RPMI7951 (cell line): ENCODE data around the gene MT1X. TPM values are rescaled to one million over a fixed set of nuclear protein-coding genes. Genes with fewer than 3 reads are reported as not detected.

Experiments
- DNase-seq: peaks from one replicate; pipeline ENCODE4 v3.0.0-alpha.2; 2012; ENCODE audit warnings: low read depth
- total RNA-seq: library from RNA; depleted of rRNA; stranded (reverse); fragments of >200 nt; shearing (Covaris generic); gene quantifications from 2 replicates; pipeline ENCODE4 v1.2.3, GENCODE V29; 2014

Gene MT1X
- total RNA-seq, 1 experiment from 2014 or later: 163 TPM

DNA sequence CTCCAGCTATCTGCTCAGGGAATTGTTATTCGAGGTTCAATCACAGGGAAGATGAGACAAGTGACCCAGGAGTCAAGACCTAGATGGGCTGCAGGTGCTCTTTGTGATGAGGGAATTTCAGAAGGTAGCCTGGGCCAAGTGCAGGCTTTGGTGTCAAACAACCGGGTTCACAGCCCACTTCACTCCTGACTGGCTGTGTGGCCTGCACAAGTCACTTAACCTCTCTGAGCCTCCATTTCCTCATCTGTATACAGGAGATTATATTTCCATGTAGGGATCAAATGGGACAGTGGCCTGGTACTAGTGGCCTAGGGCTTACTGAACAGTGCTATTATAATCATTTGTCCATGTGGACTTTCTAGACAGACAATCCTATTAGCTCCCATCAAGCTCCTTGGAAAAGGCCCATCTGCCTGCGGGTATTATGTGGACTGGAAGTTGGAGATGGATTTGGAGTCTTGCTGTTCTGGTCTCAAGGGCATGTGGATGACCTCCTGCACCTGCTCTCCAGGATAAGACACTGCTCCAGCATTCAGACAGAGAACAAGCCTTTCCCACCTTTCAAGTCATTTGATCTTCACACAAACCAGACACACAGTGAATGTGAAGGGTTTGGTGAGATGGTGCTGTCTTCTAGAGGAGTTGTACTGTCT, 3.1 kb upstream of the MT1X start:
- no peak for DNase-seq

DNA sequence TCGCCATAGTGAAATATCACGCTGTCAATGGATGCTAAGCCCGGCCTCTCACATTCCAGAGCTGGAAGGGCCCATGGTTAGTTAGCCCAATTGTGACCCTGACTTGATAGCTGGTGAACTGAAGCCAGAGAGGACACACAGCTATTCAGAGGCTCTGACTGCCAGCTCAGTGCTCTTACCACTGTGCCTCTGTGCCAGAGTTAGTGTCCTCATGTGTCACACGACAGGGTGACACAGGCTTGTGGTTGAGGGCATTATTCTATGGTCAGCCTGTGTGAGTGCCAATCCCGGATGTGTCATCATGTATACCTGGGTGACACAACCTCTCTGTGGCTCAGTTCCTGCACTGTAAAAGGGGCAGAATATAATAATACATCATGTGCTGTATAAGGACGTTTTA, 2.5 kb upstream of the MT1X start:
- peak; percentile 35 for DNase-seq

DNA sequence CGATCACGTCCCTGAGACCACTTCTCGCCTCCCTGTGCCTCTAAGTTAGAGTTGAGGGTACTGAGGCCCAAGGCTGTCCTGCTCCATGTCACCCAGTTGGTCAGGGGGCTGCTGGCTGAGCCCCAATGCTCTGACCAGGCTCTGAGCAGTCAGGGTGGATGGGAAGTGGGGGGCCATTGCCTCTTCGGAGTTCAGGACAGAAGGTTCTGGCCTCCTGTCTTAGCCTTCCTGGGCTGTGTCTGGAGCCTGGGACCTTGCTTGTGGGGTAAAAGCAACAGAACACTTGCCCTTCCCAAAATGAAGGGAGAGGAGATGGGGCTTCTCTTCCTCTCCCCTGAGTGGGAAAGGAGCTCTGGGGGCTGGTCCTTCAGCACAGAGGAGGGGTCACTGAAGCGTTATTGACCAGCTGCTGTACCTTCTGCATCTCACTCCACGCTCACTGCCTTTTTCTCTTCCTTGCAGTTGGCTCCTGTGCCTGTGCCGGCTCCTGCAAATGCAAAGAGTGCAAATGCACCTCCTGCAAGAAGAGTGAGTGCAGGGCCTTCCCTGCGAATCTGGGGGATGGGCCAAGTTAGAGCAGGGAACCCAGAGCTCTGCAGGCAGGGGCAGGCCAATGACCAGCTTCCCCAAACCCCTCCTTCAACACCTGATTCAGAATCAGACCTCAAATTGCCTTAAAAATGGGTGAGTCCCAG, 580 bp downstream of the MT1X start:
- DNase-seq: no peak

DNA sequence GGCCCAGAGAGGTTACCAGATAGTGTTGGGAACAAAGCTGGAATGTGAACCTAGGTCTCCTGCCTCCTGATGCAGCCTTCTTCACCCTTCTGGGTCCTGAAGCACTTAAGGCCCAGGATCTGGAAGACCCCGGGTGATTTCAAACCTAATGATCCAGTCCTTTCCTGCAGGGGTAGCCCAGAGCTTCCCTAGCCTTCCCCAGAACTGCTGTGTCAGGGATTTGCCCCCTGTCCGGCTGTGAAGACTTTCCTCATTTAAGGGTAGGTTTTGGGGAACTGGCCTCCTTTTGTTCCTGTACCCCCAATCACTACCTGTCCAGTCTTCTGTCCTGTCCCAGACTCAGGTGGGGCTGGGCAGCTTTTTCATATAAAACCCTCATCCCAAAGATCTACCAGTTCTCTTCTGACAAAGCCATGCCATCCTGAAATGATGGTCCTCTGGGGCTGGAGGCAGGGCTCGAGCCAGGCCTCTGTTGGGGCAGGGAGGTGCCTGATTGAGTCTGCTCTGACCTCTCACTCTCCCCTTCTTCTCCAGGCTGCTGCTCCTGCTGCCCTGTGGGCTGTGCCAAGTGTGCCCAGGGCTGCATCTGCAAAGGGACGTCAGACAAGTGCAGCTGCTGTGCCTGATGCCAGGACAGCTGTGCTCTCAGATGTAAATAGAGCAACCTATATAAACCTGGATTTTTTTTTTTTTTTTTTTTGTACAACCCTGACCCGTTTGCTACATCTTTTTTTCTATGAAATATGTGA, 1.3 kb downstream of the MT1X start:
- DNase-seq: no peak

DNA sequence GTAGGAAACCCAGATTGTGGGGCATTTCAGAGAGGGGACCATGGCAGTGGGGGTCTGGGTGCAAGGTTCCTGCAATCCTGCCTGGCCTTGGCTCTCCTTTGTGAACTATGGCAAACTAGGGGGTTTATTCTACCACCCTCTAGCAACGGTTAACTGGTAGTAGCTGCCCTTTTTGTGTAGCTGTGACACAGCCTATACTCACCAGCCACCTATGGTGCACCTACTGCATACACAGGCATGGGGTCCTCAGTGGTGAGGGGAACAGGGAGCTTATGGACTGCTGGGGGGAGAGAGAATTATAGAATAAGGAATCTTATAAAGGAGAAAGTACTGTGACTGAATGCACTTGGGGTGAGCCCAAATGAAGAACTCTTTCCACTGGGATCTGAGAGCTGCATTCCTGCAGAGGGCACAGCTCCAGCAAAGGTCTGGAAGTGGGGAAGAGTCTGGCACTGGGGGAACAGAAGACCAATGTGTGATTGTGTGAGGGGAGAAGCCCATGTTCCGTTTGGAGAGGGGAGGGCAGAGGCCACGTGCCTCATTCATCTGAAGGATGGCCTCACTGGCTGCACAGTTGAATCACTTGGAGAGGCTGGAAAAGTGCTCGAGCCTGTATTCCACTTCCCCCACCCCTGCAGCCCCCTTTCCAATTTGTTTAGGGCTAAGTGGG, 2.1 kb downstream of the MT1X start:
- no peak for DNase-seq

DNA sequence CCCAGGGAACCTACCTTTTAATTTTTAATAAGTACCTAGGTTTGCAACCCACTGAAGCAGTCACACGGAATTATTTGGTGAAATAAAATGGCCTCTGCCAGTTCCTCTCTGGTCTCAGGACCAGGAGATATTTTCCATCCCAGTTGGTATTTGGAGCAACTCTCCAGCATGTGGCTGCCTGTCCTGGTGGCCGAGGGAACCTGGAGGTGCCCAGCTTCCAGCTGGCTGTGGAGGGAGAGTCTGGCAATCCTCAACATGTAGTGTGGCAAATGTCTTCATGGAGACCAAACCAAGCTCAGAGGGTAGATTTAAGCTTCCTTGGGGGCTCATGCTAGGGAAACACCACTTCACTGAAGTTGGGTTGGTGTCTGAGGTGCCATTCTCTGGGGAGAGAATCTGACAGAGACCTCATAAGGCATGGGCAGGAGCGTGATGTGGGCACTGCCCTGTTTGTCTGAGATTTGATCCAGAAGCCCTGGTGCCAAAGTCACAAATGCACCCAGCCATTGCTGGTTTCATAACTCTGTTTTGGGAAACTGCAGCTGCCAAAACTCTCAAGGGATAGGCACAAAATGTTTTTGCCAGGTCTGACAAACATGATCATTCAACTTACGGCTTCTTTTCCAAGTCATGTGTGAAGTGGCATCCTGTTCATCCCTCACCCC, 2.8 kb downstream of the MT1X start:
- DNase-seq: no peak

DNA sequence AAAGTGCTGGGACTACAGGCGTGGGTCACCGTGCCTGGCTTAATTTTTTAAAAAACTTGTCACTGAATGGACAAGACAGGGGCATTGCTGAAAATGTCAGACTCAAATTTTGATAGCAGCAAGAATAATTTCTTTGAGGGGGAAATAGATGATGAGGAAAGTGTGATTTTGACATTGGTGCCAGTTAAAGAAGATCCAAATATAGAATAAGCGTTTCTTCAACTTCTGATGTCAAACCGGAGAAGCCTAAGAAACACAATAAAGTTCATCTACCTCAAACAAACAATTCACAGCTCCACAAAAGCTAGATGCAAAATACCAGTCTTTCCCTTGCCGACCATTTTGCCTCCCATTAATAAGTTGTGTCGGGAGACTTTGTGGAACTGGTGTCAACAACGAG, 4.5 kb downstream of the MT1X start:
- DNase-seq: no peak

DNA sequence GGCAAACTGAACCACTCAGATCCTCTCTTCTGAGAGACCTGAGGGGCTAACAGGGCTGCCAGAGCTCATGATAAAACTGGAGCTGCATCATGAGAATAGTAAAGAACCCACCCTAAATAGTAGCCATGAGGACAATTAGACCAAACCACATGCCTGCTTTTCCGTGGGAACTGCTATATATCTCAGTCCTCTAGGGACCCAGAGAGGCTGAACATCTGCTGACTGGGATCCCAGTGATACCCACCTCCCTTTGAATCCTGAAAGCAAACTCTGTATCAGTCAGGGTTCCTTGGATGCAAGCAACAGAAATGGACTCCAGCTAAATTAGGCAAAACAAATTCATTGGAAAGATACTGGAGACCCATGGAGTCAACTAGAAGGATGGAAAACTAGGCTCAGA, 6.5 kb downstream of the MT1X start:
- DNase-seq: no peak

DNA sequence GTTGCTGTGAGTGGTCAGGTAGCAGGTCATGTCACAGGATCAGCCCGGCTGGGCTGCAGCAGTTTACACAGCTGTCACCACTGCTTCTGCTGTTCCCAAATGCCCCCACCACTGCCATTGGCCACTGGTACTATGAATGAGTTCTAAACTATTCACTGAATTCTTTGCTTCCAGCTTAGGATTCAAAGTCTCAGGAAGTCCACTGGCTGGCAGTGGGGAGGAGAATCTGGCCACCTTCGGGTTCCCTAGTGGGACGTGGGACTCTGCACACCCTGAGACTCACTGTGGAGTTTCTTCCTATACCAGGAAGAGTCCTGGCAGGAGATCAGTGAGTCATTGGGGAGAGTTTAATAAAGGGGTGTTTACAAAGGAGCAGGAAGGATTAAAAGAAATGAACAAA, 6.9 kb downstream of the MT1X start:
- no peak for DNase-seq

DNA sequence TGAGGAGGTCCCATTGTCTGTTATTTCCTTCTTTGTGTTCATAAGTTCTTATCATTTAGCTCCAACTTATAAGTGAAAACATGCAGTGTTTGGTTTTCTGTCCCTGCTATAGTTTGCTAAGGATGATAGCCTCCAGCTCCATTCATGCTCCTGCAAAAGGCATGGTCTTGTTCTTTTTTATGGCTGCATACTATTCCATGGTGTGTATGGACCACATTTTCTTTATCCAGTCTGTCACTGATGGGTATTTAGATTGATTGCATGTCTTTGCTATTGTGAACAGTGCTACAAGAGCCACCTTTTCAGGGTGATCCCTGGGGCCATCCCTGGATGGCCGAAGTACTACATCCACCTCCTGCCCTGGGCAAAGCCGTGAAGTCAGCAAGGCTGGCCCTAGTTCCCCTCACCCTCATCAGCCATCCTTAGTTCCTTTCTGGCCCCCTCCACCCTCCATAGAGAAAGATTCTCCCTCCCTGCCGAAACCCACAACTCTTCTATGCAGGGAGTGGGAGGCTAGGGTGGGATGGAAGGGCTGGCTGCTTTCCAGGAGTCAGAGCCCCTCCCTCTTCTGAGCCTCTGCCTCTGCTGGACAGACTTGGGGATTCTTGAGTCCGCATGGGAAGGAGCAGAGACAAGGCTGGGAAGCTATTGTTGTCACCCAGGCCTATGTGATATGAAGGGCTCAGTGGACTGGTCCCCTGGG, 8.3 kb downstream of the MT1X start:
- no peak for DNase-seq

DNA sequence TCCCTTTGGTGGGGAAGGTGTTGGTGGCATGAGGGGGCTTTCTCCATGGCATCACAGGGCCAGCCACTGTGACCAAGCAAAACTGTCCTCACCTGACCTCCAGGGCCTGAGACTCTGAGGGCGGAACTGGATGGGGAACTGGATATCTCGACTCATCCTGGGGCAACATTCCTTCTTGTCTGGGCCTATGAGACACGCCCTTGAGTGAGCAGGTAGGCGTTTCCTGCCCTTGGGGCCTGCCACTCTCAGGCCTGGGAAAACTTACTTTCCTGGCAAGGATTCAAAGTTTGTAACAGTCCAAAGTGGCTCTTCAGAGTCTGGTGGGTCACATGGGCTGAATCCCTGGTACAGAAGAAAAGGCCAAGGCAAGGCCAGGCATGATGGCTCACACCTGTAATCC, 9.6 kb downstream of the MT1X start:
- peak; percentile 66 for DNase-seq

DNA sequence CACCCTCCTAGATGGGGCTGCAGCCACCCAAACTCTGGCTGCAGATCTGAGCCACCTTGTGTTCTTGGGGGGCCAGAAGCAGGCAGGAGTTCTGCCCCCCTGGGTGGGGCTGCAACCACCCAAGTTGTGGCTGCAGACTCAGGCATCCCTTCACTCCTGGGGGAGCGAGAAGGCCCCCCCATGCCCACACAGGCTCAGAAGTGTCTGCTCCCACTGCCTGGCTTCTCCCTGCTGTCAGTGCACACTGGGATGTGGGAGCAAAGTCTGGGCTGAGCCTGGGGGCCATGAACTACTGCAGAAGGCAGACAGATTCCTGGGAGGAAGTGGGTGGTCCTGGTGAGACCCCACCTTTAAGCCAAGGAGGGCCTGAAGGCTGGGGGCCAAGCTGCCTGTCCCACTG, 13.0 kb downstream of the MT1X start:
- DNase-seq: no peak

DNA sequence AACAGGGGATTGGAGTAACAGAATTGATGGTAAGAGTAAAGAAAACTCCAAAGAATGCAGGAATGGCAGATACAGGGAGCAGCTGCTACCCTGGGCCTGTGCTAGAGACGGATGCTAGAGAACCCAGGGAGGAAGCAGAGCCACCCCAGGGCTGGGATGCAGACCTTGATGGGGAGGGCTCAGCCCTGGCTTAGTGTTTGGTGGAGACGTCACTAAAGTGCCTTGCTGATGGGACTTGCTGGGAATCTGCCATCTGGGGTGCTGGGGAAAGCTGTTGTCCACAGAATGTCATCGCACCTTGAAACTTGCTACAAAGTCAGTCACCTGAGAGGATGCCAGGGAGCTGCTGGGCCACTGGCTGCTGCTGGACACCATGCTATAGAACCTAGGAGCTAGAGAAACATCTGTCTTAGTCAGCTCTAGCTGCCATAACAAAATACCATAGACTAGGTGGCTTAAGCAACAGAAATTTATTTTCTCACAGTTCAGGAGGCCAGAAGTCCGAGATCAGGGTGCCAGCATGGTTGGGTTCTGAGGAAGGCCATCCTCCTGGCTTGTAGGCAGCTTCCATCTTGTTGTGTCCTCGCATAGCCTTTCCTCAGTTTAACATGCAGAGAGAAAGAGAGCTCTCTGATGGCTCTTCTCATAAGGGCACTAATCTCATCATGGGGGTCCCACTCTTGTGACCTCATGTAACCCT, 15.3 kb downstream of the MT1X start:
- no peak for DNase-seq

DNA sequence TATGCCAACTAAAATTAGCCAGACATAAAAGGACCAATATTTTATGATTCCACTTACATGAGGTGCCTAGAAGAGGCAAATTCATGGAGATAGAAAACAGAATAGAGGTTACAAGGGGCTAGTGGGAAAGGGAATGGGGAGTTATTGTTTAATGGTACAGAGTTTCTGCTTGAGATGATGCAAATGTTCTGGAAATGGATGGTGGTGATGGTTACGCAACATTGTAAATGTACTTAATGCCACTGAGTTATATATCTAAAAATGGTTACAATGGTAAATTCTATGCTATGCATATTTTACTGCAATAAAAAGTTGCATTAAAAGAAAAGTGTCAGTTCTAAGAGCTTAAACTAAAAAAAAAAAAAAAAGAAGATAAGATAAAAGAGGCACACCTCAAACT, 17.9 kb downstream of the MT1X start:
- no peak for DNase-seq

DNA sequence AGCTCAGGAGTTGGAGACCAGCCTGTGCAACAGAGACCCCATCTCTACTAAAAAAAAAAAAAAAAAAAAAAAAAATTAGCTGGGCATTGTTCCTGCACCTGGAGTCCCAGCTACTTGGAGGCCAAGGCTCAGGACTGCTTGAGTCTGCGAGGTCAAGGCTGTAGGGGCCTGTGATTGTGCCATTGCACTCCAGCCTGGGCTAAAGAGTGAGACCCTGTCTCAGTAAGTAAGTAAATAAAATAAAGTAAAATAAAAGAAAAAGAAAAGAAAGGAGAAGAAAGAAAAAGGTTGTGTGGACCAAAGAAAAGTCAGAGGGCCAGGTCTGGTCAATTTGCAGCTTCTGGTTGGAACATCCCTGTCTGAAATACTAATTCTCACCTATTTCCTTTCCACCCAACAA, 18.4 kb downstream of the MT1X start:
- no peak for DNase-seq

DNA sequence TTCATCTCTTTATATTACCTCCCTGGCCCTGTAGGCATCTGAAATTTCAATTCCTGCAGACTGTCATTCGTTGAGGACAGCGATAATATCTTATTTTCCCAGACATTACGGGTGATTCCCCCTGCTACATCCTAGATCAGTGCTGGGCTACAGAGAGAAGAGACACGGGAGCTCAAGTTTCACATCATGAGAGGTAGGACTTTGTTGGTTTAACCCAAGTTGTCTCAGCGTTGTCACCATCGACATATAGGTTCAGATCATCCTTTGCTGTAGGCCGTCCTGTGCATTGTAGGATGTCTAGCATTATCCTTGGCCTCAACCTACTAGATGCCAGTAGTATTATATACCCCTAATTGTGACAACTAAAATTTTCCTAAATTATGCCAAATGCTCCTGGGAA, 19.3 kb downstream of the MT1X start:
- no peak for DNase-seq

DNA sequence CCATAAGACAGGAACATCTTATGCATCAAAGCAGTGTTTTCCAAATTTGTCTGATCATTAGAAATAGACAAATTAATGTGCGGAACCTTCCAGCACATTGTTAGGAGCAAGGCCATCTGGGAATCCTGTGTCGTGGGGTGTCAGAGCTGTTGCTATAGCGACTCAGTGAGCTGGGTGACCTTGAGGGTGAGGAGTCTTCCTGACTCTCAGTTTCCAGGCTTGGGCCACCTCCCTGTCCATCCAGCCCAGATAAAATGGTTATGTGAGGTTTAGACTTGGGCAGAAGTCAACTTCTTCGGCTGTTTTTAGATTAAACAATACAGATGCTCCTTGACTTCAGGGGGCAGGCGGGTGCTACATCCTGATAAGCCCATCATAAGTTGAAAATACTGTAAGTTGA, 20.6 kb downstream of the MT1X start:
- DNase-seq: no peak

DNA sequence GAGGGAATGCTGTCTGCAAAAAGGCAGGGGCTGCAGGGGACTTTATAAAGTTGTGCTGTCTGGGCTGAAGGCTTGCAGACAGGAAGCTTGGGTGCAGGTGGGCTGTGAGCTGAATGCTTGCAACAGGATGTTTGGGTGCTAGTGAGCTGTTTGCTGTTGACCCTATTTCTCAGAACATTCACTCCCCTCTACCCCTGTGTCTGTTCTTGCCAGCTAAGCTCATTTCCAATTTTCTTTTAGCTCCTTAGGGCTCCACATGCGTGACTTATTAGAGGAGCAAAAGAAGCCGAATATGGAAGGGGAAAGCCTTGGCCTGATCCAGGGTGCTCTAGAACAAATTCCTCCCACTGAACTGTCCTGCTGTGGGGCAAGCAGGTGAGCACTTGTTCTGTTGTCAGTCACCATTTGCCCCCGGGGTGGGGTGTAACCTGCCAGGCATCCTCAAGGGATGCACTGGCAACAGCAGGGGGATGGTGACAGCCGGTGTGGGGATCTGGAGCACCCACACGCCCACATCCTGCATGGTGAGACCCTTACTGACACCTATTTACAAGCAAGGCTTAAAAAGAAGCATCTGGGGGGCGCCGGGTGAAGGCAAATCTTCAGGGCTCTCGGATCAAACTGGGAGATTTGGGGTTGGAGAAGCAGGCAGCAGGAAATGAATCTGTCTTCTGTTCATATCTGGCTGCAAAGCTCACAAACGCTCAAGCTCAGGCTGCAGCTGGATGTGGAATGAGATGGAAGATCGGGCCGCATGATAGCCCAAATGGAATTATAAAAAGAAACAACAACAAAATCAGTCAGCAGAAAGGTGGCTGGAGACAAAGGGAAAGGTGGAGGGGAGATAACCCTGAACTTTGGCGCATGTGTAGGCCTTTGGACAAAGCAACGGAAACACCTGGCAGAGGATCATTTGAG, 26.5 kb downstream of the MT1X start:
- DNase-seq: no peak

DNA sequence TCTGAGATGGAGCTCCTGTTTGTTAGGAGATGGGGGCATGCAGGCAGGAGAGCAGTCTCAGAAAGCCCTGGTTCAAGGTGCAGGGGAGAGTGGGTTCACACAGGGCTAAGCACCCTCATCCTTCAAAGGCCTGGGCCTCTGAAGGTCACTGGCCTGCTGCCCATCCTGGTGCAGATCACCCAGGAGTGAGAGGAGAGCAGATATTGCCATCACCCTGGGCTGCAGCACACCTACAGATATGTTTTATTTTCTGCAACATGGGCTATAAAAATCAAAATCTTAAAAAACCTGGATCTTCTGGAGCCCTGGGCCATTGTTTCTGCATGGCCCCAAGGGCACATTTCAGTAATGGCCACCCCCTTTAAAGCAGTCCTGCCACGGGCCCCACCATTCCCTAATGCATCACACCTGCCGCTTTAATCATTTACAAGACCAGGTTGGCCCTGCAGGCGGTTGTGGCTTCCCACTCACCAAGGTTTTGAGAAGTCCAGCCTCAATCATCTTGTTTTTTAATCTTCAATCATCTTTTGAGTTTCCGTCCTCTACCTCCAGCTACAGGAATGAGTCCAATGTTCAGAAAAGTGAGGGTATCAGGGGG, 27.3 kb downstream of the MT1X start:
- DNase-seq: no peak
